CD4-positive, alpha-beta T cell treated with Interleukin-6 for 4 hours (primary cell): Measurements from ENCODE around the gene SYNE3.
"Not testable (repeated sequence)": the region's sequence is repeated elsewhere in the genome, so short reads cannot be mapped to it uniquely, and the experiment has no call there.

ENCODE experiments used
- DNase-seq: peaks from one replicate; pipeline ENCODE4 v3.0.0-alpha.2; 2020; ENCODE audit warnings: mixed read lengths

The SYNE3 gene

DNA sequence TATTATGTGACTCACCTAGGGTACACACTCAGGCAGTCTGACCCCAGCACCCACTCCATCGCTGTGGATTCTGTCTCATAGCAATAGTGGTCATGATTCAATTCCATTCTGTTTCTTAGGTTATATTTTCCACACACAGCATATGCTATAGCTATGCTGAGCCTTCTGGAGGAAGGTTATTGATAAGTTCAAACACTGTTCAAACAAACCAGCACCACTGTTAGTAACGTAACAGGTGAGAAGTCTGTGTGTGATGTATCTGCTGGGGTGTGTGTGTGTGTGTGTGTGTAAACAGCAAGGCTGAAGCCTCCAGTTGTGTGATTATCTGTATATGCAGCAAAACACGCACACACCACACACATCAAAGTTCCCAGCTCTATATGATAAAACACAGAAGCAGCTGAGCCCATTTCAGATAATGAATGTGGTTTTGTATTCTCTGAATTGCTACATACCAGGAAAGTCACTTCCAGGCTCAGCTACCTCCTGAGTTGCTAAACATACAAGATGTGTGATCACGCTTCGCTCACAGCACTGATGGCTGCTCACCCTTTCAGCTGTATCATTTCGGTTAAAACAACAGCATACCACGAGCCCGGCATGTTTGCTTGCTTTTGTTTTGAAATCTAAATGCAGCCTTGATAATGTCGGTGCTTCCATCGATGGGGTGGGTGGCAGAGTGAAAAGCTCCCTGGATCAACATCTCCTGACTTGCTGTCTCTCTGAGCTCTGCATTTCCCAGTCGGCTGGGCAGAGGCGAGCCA is 6.8 kb upstream of the SYNE3 start:
- peak; percentile 58 for DNase-seq

DNA sequence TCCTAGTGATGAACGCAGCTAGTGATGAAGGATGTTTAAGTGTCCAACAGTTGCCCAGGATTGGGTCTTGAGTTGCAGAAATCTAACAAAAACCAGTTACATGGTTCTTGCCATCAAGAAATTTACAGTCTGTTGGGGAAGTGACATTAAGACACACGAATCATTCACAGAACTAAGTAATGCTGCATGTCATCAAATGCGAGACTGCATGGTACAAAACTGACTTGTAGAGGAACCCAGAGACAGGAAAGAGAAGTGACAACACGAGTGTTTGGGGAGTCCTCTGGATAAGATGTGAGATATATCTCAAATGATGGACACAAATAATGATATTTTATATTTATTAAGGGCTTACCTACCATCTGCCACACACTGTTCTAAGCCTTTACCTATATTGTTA is 6.1 kb upstream of the SYNE3 start:
- DNase-seq = no peak

DNA sequence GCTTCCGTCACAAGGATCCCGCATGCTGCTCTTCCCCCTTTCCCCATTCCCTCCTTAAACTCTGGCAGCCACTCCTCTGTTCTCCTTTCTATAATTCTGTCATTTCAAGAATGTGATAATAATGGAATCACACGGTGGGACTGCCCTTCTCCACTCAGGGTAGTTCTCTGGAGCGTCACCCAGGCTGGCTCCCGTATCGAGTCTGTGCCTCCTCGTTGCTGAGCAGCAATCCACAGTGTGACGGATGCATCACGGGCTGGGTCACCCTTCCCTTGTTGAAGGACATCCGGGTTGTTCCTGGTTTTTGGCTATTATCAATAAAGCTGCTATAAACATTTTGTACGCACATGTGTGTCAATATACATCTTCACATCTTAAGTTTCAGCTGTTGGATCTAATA is 5.7 kb upstream of the SYNE3 start:
- DNase-seq = no peak

DNA sequence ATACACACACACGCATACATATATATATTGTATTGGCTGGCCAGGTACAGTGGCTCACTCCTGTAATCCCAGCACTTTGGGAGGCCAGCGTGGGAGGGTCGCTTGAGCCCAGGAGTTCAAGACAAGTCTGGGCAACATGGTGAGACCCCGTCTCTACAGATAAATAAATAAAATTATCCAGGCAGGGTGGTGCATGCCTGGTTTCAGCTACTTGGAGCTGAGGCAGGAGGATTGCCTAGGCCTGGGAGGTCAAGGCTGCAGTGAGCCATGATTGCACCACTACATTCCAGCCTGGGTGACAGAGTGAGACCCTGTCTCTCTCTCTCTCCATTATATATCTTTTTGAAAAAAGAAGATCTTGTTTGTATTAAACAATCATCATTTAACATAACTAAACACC is 4.6 kb upstream of the SYNE3 start:
- no peak for DNase-seq

DNA sequence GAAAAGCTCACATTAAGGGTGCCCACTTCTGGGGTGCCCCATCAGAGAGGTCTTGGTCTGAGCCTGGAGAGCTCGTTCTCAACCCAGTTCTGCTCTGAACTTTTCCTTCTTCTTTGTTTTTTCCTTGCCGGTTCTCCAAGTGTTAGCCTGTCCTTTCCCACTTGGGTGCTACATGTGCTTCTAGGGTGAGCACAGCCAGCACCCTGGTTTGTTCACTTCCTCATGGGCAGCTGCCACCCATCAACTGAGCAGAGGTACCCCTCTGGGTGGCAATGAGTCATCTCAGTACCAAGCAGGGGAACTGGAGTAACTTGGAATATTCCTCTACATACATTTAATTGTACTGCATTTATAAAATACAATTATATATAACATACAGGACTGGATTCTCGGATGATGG is 3.9 kb upstream of the SYNE3 start:
- peak; percentile 50 for DNase-seq

DNA sequence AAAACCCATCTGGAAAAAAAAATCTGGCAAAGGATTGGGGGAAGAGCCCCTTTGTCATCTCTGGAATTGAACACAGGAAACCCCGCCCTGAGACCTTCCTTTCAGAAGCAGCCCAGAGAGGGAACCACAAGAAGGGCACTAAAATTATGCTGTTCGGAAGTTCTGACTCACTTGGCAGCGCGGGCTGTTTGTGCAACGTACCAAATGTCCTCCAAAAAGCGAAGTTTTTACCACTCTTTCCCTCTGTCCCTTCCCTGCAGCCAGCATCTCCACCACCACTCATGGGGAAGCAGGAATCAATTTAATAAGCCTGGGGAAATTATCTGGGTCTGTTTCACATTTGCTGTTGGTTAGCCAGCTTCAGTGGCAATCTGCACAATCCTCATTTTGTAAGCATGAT is 3.2 kb upstream of the SYNE3 start:
- DNase-seq = peak; percentile 79

DNA sequence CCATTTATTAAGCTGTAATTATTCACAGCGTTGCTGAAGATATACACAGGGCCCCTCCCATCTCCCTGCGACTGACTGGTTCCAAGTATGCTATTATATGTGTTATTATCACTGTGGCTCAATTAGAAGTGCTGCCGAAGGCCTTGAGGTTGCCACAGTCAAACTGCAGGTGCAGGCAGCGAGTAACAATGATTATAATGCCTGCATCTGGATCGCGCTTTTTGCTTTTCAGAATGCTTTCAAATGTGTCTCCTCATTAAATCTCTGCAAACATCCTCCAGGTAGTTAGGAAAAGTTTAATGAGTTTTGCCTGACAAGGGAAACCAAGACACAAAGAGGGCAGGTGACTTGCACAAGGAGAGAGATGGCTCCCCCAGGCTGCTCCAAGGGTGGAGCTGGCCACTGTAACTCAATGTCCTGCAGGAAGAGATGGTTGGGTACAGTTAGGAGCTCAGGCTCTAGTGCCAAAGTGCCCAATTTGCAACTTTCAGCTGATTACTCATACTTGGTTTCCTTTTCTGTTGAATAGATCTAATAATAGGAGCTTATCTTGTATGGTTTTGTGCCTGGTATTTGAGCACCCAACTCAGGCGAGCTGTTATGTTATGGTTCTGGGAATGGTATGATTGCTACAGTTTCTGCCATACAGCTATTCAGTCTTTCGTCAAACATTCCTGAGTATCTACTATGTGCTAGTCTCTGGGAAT is 1.7 kb upstream of the SYNE3 start:
- DNase-seq = no peak

DNA sequence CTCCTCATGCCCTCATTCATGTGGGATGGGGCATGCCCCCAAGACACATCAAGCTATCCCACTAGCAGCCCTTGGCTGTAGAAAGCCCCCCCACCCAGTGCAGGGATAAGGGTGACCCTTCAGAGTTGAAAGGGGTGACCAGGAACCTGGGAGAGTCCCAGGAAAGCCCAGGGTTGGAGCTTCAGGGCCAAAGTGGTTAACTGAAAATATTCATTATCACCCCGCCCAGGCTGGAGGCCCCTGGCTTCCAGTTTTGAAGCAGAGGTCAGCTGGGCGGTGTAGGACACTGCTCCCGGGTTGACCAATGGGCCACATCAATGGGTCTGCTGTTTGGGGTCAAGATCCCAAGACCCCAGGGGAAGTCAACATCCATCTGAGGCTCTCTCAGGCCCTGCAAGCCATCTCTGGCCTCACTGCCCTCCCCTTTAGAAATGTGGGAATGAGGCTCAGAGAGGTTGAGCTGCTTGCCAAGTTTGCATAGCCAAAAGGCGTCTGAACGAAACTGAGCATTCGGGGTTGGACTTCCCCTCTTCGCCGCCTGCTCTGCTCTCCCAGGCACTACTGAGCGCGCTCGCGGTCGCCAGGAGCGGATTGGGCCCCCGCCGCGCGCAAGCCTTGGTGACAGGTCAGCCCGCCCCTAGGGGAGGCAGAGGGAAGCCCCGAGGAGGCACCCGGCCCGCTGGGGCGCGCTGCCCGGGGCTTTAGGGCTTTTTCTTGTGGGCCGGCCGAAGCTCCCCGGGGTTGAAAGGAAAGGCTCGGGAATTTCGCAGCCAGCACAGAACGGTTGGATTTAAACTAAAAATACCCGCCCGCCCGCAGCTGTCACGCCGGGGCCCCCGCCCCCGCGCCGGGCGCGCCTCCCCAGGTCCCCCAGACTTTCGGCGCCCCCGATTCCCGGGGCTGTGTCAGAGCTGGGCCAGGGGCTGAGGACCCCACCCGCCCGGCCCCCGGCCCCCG is 576 bp downstream of the SYNE3 start:
- DNase-seq = peak; percentile 83

DNA sequence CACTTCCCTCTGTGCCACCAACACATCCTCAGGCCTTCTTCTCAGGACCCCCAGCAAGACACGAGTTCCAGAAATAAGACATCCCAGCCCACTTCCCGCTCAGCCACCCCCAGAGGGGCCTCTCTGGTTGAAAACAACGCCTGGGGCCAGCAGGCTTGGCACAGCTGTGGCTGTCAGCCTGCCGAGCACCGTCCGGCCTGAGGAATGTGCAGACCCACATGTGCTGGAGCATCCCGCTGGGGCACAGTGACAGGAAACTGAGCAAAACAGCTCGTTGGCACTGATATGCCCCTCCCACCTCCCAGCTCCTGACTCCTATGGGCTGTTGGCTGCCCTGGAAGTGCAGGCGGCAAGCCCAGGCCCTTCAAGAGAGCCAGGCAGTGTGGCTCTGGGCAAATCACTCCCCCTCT is 1.4 kb downstream of the SYNE3 start:
- DNase-seq = peak; percentile 45

DNA sequence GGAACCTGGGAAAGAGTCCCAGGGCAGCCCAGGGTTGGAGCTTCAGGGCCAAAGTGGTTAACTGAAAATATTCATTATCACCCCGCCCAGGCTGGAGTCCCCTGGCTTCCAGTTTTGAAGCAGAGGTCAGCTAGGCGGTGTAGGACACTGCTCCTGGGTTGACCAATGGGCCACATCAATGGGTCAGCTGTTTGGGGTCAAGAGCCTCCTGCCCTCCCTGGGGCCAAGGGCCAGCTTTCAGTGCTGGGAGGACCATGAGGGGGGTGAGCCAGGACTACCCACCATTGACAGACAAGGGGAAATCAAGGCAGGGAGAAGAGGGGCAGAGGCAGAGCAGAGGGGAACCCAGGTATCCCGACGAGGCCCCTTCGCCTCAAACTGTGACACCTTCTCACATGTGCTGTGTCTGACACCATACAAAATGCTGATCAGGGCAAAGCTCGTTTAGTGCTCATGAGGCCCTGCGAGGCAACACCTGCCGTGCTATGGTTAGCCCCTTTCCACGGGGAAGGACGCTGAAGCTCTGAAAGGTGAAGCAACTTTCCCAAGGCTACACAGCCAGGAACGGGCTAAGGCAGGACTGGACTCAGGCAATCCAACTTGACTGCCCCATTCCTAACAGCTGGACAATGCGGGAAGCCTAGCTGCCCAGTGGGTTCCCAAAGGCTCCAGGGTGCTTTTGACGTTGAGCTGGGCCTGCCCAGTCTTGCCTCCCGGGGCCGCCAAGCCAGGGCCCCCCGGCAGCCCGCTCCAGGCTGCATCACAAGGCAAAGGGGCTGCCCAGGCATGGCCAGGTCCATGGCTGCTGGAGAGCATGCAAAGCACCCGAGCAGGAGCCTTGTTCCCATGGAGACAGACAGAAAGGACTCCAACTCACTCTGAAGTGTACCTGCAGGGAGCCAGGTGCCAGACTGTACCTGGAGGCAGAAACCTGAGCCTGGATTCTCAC is 2.0 kb downstream of the SYNE3 start:
- DNase-seq = no peak

DNA sequence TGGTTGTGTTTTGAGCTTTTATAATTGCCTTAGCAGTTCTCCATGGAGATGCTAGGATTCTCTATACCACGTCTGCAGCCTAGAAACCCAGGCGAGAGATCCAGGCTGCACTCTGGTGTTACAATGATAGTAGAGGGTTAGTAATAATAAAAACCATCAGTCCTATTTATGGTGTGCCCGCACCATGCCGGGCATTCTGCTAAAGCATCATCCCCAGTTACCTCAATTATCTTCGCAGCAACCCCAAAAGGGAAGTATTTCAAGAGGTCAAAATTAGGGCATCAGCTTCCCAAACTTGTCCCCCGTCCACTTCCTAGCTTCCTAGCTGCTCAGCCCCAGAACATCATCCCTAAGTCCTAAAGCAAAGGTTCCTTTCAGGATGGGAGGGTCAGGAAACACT is 3.2 kb downstream of the SYNE3 start:
- no peak for DNase-seq

DNA sequence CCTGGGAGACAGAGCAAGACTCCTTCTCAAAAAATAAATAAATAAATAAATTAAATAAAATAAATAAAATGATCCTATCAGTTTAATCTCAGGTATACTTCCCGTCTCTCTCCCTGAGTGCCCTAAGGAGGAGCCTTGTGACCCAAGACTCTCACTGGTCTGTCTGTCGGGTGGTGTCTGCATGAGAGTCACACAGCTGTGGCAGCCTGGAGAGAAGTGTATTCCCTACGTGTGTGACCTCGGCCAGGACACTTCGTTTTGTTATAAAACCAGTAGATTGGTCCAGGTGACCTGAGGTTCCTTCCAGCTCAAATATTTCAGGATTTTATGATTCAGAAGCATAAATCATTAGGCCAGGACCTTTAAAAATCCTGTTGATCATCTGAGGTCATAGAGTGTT is 4.8 kb downstream of the SYNE3 start:
- DNase-seq = no peak

DNA sequence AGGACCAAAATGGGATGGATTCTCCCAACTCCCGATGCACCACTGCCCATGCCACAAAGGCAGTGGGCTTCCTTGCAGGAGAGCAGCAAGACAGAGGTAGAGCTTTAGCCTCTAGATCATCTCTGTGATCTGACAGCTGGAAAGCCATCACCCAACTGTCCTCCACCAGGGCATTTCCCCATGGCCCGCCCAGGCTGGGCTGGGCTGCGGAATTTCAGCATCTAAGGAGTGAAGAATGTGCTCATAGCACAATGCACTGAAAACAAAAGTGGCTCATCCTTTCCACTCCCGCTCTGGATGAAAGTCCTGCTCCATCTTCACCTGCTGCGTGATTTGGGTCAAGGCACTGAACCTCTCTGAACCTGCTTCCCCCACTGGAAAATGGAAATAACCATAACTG is 5.6 kb downstream of the SYNE3 start:
- no peak for DNase-seq

DNA sequence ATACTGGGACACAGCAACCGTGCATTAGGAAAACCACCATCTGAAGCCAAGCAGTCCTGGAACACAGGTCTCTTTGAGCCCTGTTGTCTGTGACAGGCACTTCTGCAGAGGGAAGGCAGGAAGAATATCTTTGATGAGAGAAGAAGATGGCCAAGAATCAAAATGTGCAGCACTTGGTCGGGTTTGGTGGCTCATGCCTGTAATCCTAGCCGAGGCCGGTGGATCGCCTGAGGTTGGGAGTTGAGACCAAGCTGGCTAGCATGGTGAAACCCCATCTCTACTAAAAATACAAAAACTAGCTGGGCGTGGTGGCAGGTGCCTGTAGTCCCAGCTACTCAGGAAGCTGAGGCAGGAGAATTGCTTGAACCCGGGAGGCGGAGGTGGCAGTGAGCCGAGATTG is 6.1 kb downstream of the SYNE3 start:
- DNase-seq = not testable (repeated sequence)

DNA sequence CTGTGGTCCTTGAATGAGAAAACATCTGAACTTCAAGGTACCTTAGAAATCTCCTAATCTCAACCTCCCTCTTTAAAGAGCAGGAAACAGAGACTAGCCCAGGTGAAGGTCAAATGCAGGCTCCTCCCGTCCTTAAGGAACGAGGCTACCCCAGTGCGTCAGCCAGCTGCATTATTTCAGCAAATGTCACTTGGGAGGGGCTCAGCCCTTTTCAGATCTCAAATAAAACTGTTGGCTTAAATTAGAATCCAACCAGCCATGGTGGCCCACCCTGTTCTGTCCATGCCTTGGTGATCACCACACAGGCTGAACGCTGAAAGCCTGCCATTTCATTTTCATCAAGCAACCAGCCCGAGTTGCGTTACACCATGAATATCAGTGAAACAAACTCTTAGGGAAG is 7.0 kb downstream of the SYNE3 start:
- DNase-seq = no peak

DNA sequence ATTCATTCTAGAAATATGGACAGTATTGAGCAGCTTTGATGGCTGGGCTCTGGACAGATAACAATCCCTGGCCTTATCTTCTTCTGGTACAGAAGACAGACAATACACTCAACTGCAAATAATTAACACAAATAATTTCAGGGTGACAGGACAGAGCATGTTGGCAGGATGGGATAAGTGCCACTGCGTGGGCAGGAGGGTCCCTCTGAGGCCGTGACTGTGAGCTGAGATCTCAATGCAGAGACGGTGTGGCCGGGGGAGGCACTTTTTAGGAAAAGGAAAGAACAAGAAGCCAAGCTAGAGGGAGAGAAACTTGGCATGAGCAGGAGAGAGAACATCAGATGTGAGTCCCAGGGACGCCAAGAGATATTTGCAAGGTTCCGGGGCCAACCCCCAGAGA is 8.1 kb downstream of the SYNE3 start:
- DNase-seq = no peak

DNA sequence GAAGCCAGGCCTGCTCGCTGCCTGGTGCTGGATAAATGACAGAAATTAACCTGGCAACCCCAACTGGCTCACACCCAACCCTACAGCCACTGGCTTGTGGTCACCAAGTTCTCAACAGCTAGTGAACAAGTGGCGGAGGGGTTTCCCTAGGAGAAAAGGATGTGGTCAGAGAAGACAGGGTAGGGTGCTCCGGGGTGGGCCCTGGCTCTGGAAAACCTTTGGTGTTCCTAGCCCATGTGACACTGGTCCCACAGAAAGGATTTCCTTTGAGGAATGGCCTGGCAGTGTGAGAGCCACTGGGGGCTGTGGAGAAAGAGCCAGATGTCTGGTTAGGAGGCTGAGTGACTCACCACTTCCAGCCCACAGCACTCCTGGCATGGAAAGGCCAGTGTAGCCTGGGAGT is 8.7 kb downstream of the SYNE3 start:
- no peak for DNase-seq

DNA sequence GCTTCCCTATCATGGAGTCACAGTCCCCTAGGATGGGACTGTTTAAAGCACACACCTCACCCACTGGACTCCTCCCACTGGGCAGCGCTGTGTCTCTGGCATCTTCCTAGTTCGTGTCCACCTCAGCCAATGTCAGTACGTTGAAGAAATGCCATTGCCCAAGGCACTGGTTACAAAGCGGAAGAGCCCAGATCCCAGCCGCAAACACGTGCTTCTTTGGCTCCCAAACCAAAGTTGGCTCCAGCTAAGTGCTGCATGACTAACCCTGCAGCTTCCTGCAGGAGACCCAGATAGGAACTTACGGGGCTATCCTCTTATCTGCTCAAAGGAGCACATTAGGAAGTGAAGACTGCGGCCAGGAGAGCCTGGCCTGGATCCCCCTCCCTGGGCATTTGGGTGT is 9.3 kb downstream of the SYNE3 start:
- no peak for DNase-seq

DNA sequence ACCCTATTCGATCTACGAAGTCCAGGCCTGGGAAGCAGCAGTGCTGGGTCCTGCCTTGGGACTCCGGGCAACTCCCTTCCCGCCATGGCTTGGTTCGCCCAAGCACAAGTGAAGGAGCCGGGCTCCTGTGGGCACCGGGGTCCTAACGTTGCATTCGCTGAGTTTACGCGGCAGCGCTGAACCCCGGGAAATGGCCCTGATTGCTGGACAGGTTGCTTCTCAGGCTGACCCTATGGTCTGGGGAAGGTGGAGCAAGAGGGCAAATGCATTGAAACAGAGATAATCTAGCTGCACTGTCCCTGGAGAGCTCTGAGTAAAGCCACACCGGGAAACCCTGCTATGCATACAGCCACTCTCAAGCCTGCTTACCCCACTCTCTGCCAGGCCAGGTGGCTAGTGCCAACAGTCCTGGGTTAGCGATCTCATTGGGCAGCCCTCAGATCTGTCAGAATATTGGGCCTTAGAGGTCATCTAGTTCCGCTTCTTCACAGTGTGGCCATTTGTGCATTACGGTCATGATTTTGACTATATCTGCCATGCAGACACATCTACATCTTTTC is 11.3 kb downstream of the SYNE3 start:
- no peak for DNase-seq

DNA sequence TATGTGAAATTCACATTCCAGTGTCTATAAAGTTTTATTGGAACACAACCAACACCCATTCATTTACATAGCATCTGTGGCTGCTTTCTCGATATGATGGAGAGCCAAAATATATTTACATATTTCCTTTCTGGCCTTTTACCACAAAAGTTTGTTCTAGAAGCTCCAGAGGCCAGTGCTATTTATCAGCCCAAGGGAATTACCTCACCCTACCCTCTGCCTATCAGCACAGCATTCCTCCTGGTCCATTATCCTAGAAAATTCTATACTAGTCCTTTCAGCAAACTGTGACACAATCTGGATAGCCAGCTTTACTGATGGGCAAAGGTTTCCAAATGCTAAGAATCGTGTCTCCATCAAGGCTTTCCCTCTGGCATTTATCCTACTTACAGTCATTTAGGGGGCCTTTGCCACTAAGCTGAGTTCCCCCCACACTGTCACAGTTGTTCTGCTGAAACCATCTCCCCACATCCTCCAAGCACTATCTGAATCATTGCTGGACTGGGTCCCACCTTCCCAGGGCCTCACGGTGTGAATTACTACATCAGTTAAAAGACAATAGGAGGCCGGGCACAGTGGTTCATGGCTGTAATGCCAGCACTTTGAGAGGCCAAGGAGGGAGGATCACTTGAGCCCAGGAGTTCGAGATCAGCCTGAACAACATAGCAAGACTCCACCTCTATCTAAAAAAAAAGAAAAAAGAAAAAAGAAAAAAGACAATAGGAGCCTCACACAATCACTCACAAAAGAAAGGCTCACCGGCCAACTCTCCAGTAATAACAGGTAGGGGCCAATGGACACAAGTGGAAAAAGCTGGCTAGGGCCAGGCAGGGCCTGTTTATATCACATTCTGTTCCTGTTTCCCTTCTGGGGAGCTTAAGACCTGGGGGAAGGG is 12.1 kb downstream of the SYNE3 start:
- DNase-seq = peak; percentile 22
